ENCODE data around the gene GMEB2. TPM values are rescaled to one million over a fixed set of nuclear protein-coding genes. Genes with fewer than 3 reads are reported as not detected.

Gene GMEB2
- total RNA-seq, 2 experiments from 2014 or later = 13.8 to 14.6 TPM

GRCh38 chr20:63551068-63551467 is 75.8 kb downstream of the GMEB2 start:
- DNase-seq = no peak
- Mint-ChIP-seq H3K4me1 (peaks cover 12% of the 10 kb centered on the region), H3K27ac (no peak overlapping the region), H3K4me3 (no peak overlapping the region), H3K9me3 (no peaks in the 10 kb centered on the region), H3K36me3 (no peaks in the 10 kb centered on the region), H3K27me3 (peaks cover 13% of the 10 kb centered on the region)

GRCh38 chr20:63549679-63550282 is 77.1 kb downstream of the GMEB2 start:
- no peak for DNase-seq
- Mint-ChIP-seq H3K4me3 (no peak overlapping the region), H3K36me3 (no peaks in the 10 kb centered on the region), H3K27ac (no peak overlapping the region), H3K9me3 (no peaks in the 10 kb centered on the region), H3K27me3 (peaks cover 13% of the 10 kb centered on the region), H3K4me1 (peaks cover 14% of the 10 kb centered on the region)

- no peaks in the 10 kb centered on the region for H3K36me3 Mint-ChIP-seq
- DNase-seq = no peak
- H3K27ac Mint-ChIP-seq = no peak overlapping the region
- peaks cover 13% of the 10 kb centered on the region for H3K27me3 Mint-ChIP-seq
- no peaks in the 10 kb centered on the region for H3K9me3 Mint-ChIP-seq
- peaks cover 14% of the 10 kb centered on the region for H3K4me1 Mint-ChIP-seq
- no peak overlapping the region for H3K4me3 Mint-ChIP-seq
These were observed 77.9 kb downstream of the GMEB2 start for GRCh38 chr20:63549019-63549418.

- H3K36me3 Mint-ChIP-seq = no peaks in the 10 kb centered on the region
These were observed 78.4 kb downstream of the GMEB2 start for GRCh38 chr20:63548542-63548941.

GRCh38 chr20:63547725-63548480 is 79.0 kb downstream of the GMEB2 start, which contains the start of gene SRMS:
SRMS (minus strand) TSS chr20:63547749; CDS start chr20:63547463, 286 bp downstream.
- Mint-ChIP-seq H3K4me3 (no peak within 1 kb of the TSS), H3K36me3 (no peaks in the 10 kb centered on the region), H3K9me3 (no peaks in the 10 kb centered on the region)

More at GRCh38 chr20:63548542-63548941, 78.4 kb downstream of the GMEB2 start:
- no peak overlapping the region for H3K4me3 Mint-ChIP-seq
- H3K9me3 Mint-ChIP-seq = no peaks in the 10 kb centered on the region
- H3K27ac Mint-ChIP-seq = no peak overlapping the region
- peaks cover 14% of the 10 kb centered on the region for H3K4me1 Mint-ChIP-seq
- no peak for DNase-seq
- peaks cover 13% of the 10 kb centered on the region for H3K27me3 Mint-ChIP-seq

GRCh38 chr20:63546956-63547724 is 79.8 kb downstream of the GMEB2 start:
- H3K9me3 Mint-ChIP-seq = no peaks in the 10 kb centered on the region
- no peak for DNase-seq
- peaks cover 4% of the 10 kb centered on the region for H3K4me1 Mint-ChIP-seq
- no peak overlapping the region for H3K4me3 Mint-ChIP-seq
- H3K27me3 Mint-ChIP-seq = peaks cover 13% of the 10 kb centered on the region
- H3K36me3 Mint-ChIP-seq = no peaks in the 10 kb centered on the region
- no peak overlapping the region for H3K27ac Mint-ChIP-seq

More at GRCh38 chr20:63547725-63548480, 79.0 kb downstream of the GMEB2 start, which contains the start of gene SRMS:
- peaks cover 13% of the 10 kb centered on the region for H3K27me3 Mint-ChIP-seq
- H3K4me1 Mint-ChIP-seq = peaks cover 10% of the 10 kb centered on the region
- DNase-seq = no peak
- no peak within 1 kb of the TSS for H3K27ac Mint-ChIP-seq

- Mint-ChIP-seq H3K9me3 (no peaks in the 10 kb centered on the region), H3K4me3 (no peak overlapping the region), H3K27me3 (peaks cover 13% of the 10 kb centered on the region), H3K36me3 (no peaks in the 10 kb centered on the region), H3K4me1 (peaks cover 3% of the 10 kb centered on the region), H3K27ac (no peak overlapping the region)
- DNase-seq = no peak
These were observed 80.5 kb downstream of the GMEB2 start for GRCh38 chr20:63546256-63546955.

- H3K27me3 Mint-ChIP-seq = peaks cover 13% of the 10 kb centered on the region
- peaks cover 3% of the 10 kb centered on the region for H3K4me1 Mint-ChIP-seq
- no peak overlapping the region for H3K4me3 Mint-ChIP-seq
- H3K27ac Mint-ChIP-seq = no peak overlapping the region
- DNase-seq = no peak
- no peaks in the 10 kb centered on the region for H3K36me3 Mint-ChIP-seq
- H3K9me3 Mint-ChIP-seq = no peaks in the 10 kb centered on the region
These were observed 81.1 kb downstream of the GMEB2 start for GRCh38 chr20:63545814-63546213.

- no peak for DNase-seq
- Mint-ChIP-seq H3K27ac (no peak overlapping the region), H3K9me3 (no peaks in the 10 kb centered on the region), H3K27me3 (peaks cover 10% of the 10 kb centered on the region), H3K4me1 (peaks cover 3% of the 10 kb centered on the region), H3K36me3 (no peaks in the 10 kb centered on the region), H3K4me3 (no peak overlapping the region)
These were observed 81.9 kb downstream of the GMEB2 start for GRCh38 chr20:63544958-63545516.

- H3K27me3 Mint-ChIP-seq = peaks cover 6% of the 10 kb centered on the region
- H3K4me1 Mint-ChIP-seq = peaks cover 3% of the 10 kb centered on the region
- no peak for DNase-seq
- no peak overlapping the region for H3K27ac Mint-ChIP-seq
- no peaks in the 10 kb centered on the region for H3K36me3 Mint-ChIP-seq
- H3K9me3 Mint-ChIP-seq = no peaks in the 10 kb centered on the region
- H3K4me3 Mint-ChIP-seq = no peak overlapping the region
These were observed 82.5 kb downstream of the GMEB2 start for GRCh38 chr20:63544241-63544957.

GRCh38 chr20:63543733-63544132 is 83.2 kb downstream of the GMEB2 start:
- Mint-ChIP-seq H3K27ac (no peak overlapping the region), H3K36me3 (no peaks in the 10 kb centered on the region), H3K4me1 (peaks cover 2% of the 10 kb centered on the region), H3K27me3 (peaks cover 3% of the 10 kb centered on the region), H3K9me3 (no peaks in the 10 kb centered on the region), H3K4me3 (no peak overlapping the region)
- DNase-seq = no peak

GRCh38 chr20:63543131-63543530 is 83.8 kb downstream of the GMEB2 start:
- no peak overlapping the region for H3K4me3 Mint-ChIP-seq
- H3K36me3 Mint-ChIP-seq = no peaks in the 10 kb centered on the region
- H3K27ac Mint-ChIP-seq = no peak overlapping the region
- H3K9me3 Mint-ChIP-seq = no peaks in the 10 kb centered on the region
- DNase-seq = no peak
- H3K27me3 Mint-ChIP-seq = no peaks in the 10 kb centered on the region
- H3K4me1 Mint-ChIP-seq = peaks cover 2% of the 10 kb centered on the region

- Mint-ChIP-seq H3K9me3 (no peaks in the 10 kb centered on the region), H3K4me1 (peaks cover 2% of the 10 kb centered on the region), H3K27ac (no peak overlapping the region), H3K27me3 (no peaks in the 10 kb centered on the region), H3K36me3 (no peaks in the 10 kb centered on the region), H3K4me3 (no peak overlapping the region)
- no peak for DNase-seq
These were observed 84.2 kb downstream of the GMEB2 start for GRCh38 chr20:63542696-63543095.

- Mint-ChIP-seq H3K4me3 (no peak overlapping the region), H3K36me3 (no peaks in the 10 kb centered on the region), H3K4me1 (peaks cover 3% of the 10 kb centered on the region), H3K9me3 (no peaks in the 10 kb centered on the region), H3K27me3 (no peaks in the 10 kb centered on the region), H3K27ac (no peak overlapping the region)
- no peak for DNase-seq
These were observed 84.8 kb downstream of the GMEB2 start for GRCh38 chr20:63542031-63542559.
